Gastroesophageal sphincter (tissue), 4 donors: Measurements from ENCODE around the gene PKIG. TPM values are rescaled to one million over a fixed set of nuclear protein-coding genes. Genes with fewer than 3 reads are reported as not detected.
"Not testable (repeated sequence)": the region's sequence is repeated elsewhere in the genome, so short reads cannot be mapped to it uniquely, and the experiment has no call there.

Source experiments
- ATAC-seq: fragments of 150-250 bp; one replicate; pipeline ENCODE4 v1.9.1; 2016; ENCODE audit warnings: mild to moderate bottlenecking, moderate library complexity
- H3K27ac ChIP-seq, 4 donors: fragments of 200-600 bp; sonication (generic) in 3 of 4; 1 replicate in 3 of 4; 2 replicates in 1 of 4; pipeline ENCODE4 v1.5.1; 2016 to 2019
- H3K27me3 ChIP-seq: fragments of 200-600 bp; sonication (generic); one replicate; pipeline ENCODE4 v1.5.1; 2019
- H3K36me3 ChIP-seq, 2 donors: fragments of 200-600 bp; sonication (generic); one replicate each; pipeline ENCODE4 v1.5.1; 2019; ENCODE audit warnings: control low read depth in 1 of 2
- H3K4me1 ChIP-seq, 3 donors: fragments of 200-600 bp; sonication (generic); 1 replicate in 2 of 3; 2 replicates in 1 of 3; pipeline ENCODE4 v1.5.1; 2016 to 2019; ENCODE audit warnings: control low read depth in 2 of 3
- H3K4me3 ChIP-seq, 2 donors: fragments of 200-600 bp; sonication (generic); one replicate each; pipeline ENCODE4 v1.5.1; 2019; ENCODE audit warnings: mild to moderate bottlenecking in 1 of 2, moderate library complexity in 1 of 2
- H3K9me3 ChIP-seq, 3 donors: fragments of 200-600 bp; sonication (generic); one replicate each; pipeline ENCODE4 v1.5.1; 2017 to 2019; ENCODE audit warnings: control low read depth in 2 of 3
- CTCF ChIP-seq, 4 experiments: fragments of 200-600 bp in 2 of 4; fragments of 450-650 bp in 2 of 4; sonication (generic) in 1 of 4; IDR thresholded peaks; one replicate each; pipeline ENCODE4 v1.5.1; 2017 to 2019; ENCODE audit warnings: antibody characterized with exemption in 4 of 4, mild to moderate bottlenecking in 2 of 4, moderate library complexity in 2 of 4
- EP300 ChIP-seq: sonication (generic); formaldehyde crosslinking; IDR thresholded peaks from one replicate; pipeline ENCODE4 v1.6.1; 2017; ENCODE audit warnings: antibody characterized with exemption, mild to moderate bottlenecking
- POLR2A ChIP-seq, 2 donors: fragments of 450-650 bp; IDR thresholded peaks; one replicate each; pipeline ENCODE4 v1.6.1; 2017; ENCODE audit warnings: antibody characterized with exemption in 2 of 2, mild to moderate bottlenecking in 2 of 2, moderate library complexity in 1 of 2
- POLR2AphosphoS5 ChIP-seq: sonication (generic); formaldehyde crosslinking; IDR thresholded peaks from one replicate; pipeline ENCODE4 v1.6.1; 2017; ENCODE audit warnings: antibody characterized with exemption
- WGBS, 2 donors: methylation state at CpG; one replicate each; pipeline ENCODE4 v1.1.5; 2018; ENCODE audit warnings: low coverage in 1 of 2; 5-methylcytosine and 5-hydroxymethylcytosine counted together
- total RNA-seq, 4 donors: library from RNA; depleted of rRNA; stranded (reverse); fragments of >200 nt; gene quantifications; one replicate each; pipeline ENCODE4 v1.1.0, GENCODE V29; 2016

The PKIG gene
- total RNA-seq, 4 donors from 2014 or later = 241 to 418 (median 291) TPM

GRCh38 chr20:44650771-44651433 is 68.5 kb downstream of the PKIG start:
- H3K36me3 ChIP-seq = no peaks in the 10 kb centered on the region
- H3K27ac ChIP-seq = peak overlapping the region in 3 of 4 donors; percentile 80 to 86 (median 81)
- H3K4me3 ChIP-seq = peak overlapping the region; percentile 68 to 85
- H3K27me3 ChIP-seq = no peaks in the 10 kb centered on the region
- H3K9me3 ChIP-seq = no peaks in the 10 kb centered on the region
- TF ChIP-seq POLR2AphosphoS5 = no peak
- no peak for TF ChIP-seq EP300
- TF ChIP-seq POLR2A (IDR thresholded peaks at IDR 0.05) = no peak
- peaks cover 0 to 62% (median 10%) of the 10 kb centered on the region in 3 donors for H3K4me1 ChIP-seq
- 0% methylated on average over 1 of the region's 24 CpGs; no CpG with 5 or more reads in 1 of the 2 donors for WGBS, 2 donors
- peak; percentile 18 for ATAC-seq

- peak overlapping the region in 3 of 4 donors; percentile 80 to 86 (median 81) for H3K27ac ChIP-seq
- H3K4me3 ChIP-seq = peak overlapping the region; percentile 68 to 85
- H3K4me1 ChIP-seq = peaks cover 0 to 57% (median 8%) of the 10 kb centered on the region in 3 donors
- no peaks in the 10 kb centered on the region for H3K9me3 ChIP-seq
- no peaks in the 10 kb centered on the region for H3K36me3 ChIP-seq
- no peak for ATAC-seq
- H3K27me3 ChIP-seq = no peaks in the 10 kb centered on the region
- WGBS, 2 donors = 4% methylated on average over 15 of the region's 33 CpGs; no CpG with 5 or more reads in 1 of the 2 donors
- TF ChIP-seq POLR2AphosphoS5 (no peak), EP300 (no peak), POLR2A (IDR thresholded peaks at IDR 0.05) (no peak), CTCF (IDR thresholded peaks at IDR 0.05) (no peak)
These were observed 69.0 kb downstream of the PKIG start for GRCh38 chr20:44651434-44651683.

GRCh38 chr20:44651684-44652423 is 69.5 kb downstream of the PKIG start, which contains the start of gene ADA:
ADA (minus strand) TSS chr20:44651699; CDS start chr20:44651607, 92 bp downstream.
- H3K27ac ChIP-seq = peak within 1 kb of the TSS; percentile 18 to 86 (median 80)
- peak; percentile 89 for ATAC-seq
- peak within 1 kb of the TSS; percentile 68 to 85 for H3K4me3 ChIP-seq
- TF ChIP-seq POLR2A (IDR thresholded peaks at IDR 0.05) (peak; percentile 24 to 35), EP300 (no peak), CTCF (IDR thresholded peaks at IDR 0.05) (peak in 3 of 4 experiments; percentile 21 to 32 (median 24)), POLR2AphosphoS5 (peak; percentile 23)
- no peaks in the 10 kb centered on the region for H3K36me3 ChIP-seq
- peaks cover 0 to 52% (median 3%) of the 10 kb centered on the region in 3 donors for H3K4me1 ChIP-seq
- H3K27me3 ChIP-seq = no peaks in the 10 kb centered on the region
- 0% methylated on average over 1 to 9 of the region's 68 CpGs for WGBS, 2 donors
- no peaks in the 10 kb centered on the region for H3K9me3 ChIP-seq

DNA sequence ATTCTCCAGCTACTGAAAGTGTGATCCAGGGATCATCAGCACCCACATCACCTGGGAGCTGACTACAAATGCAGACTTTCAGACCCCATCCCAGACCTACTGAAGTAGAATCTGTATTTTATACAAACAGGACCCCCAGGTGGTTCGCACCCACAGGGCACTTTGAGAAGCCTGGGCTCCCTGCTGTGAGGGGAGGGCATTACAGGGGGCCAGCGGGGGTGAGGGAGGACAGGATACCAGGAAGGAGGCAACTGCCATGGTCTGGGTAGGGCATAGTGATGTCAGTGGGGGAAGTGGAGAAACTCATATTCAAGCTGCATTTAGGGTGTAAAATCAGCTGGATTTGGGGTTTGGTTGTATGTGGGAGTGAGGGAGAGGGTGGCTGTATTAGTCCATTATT is 71.2 kb downstream of the PKIG start:
- no peak overlapping the region for H3K4me3 ChIP-seq
- WGBS, 2 donors = no CpG with 5 or more reads among the region's 2 CpGs
- ATAC-seq = no peak

DNA sequence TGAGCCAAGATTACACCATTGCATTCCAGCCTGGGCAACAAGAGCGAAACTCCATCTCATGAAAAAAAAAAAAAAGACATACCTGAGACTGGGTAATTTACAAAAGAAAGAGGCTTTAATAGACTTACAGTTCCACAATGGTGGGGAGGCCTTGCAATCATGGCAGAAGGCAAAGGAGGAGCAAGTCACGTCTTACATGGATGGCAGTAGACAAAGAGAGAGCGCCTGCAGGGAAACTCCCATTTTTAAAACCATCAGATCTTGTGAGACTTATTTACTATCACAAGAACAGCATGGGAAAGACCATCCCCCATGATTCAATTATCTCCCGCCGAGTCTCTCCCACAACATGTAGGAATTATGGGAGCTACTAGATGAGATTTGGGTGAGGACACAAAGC is 71.8 kb downstream of the PKIG start:
- peaks cover 0 to 32% (median 0%) of the 10 kb centered on the region in 3 donors for H3K4me1 ChIP-seq
- 78 to 89% methylated on average over 3 to 4 of the region's 5 CpGs for WGBS, 2 donors
- H3K4me3 ChIP-seq, ATAC-seq, H3K9me3 ChIP-seq, H3K27me3 ChIP-seq, H3K36me3 ChIP-seq, H3K27ac ChIP-seq: not testable (repeated sequence)

More for the DNA sequence above, 71.2 kb downstream of the PKIG start:
- Histone ChIP-seq H3K36me3 (no peaks in the 10 kb centered on the region), H3K4me1 (peaks cover 0 to 35% (median under 1%) of the 10 kb centered on the region in 3 donors), H3K27ac (no peak overlapping the region), H3K9me3 (no peaks in the 10 kb centered on the region), H3K27me3 (no peaks in the 10 kb centered on the region)
- no peak for TF ChIP-seq CTCF (IDR thresholded peaks at IDR 0.05)
- TF ChIP-seq POLR2AphosphoS5 = no peak
- TF ChIP-seq POLR2A (IDR thresholded peaks at IDR 0.05) = no peak
- no peak for TF ChIP-seq EP300
